ENCODE data around the gene ZC3H18. TPM values are rescaled to one million over a fixed set of nuclear protein-coding genes. Genes with fewer than 3 reads are reported as not detected.

ZC3H18 gene
- polyA plus RNA-seq, 1 donor from 2014 or later, result 12.8 TPM

DNA sequence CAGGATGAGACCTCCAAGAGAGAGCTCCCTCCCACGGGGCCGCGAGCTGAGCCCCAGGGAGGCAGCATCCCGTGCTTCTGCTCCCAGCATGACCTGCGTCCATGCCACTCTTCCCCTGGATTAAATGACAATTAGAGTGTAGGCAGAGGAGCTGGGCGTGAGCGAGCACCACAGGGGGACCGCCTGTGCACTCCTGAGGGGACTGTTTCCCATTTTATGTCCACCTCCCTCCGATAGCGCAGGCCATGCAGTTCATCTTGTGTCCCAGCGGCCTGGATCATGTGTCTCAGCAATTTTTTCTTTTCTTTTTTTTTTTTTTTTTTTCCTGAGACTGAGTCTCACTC lies 62.4 kb downstream of the ZC3H18 start:
- no peak overlapping the region for H3K4me3 ChIP-seq (ENCODE audit: low read length)
- H4K20me1 ChIP-seq (ENCODE audit: insufficient read depth), result no peaks in the 10 kb centered on the region
- no peak overlapping the region for H3K27ac ChIP-seq (ENCODE audit: low read length)
- no peak overlapping the region for H2AFZ ChIP-seq (ENCODE audit: low read depth, low read length)
- no peaks in the 10 kb centered on the region for H3K9me2 ChIP-seq (ENCODE audit: insufficient read depth, low read length)
- no peak overlapping the region for H3K9ac ChIP-seq (ENCODE audit: low read length)
- H3K4me2 ChIP-seq (ENCODE audit: low read length), result no peak overlapping the region
- H3K79me2 ChIP-seq (replicated peaks; ENCODE audit: insufficient read depth, low read length), result no peaks in the 10 kb centered on the region
- peaks cover 13% of the 10 kb centered on the region for H3K27me3 ChIP-seq (ENCODE audit: insufficient read depth, low read depth, low read length)
- no peaks in the 10 kb centered on the region for H3K9me3 ChIP-seq (ENCODE audit: low read length)
- no peaks in the 10 kb centered on the region for H3K36me3 ChIP-seq (ENCODE audit: insufficient read depth, low read length)
- no peaks in the 10 kb centered on the region for H3F3A ChIP-seq (ENCODE audit: insufficient read depth, low read length, poor library complexity, severe bottlenecking)
- TF ChIP-seq POLR2AphosphoS5 (IDR thresholded peaks at IDR 0.05) (no peak), EZH2 (IDR thresholded peaks at IDR 0.05; ENCODE audit: borderline replicate concordance, insufficient read depth, low read length, poor library complexity, severe bottlenecking) (no peak), RAD21 (conservative IDR thresholded peaks at IDR 0.05) (no peak), TAF1 (IDR thresholded peaks at IDR 0.05; ENCODE audit: low read depth) (no peak), SMC3 (conservative IDR thresholded peaks at IDR 0.05; ENCODE audit: poor library complexity) (no peak), EP300 (conservative IDR thresholded peaks at IDR 0.05; ENCODE audit: poor library complexity, severe bottlenecking) (no peak), MXI1 (conservative IDR thresholded peaks at IDR 0.05; ENCODE audit: poor library complexity, severe bottlenecking) (no peak)
- TF ChIP-seq, protein P1, sequence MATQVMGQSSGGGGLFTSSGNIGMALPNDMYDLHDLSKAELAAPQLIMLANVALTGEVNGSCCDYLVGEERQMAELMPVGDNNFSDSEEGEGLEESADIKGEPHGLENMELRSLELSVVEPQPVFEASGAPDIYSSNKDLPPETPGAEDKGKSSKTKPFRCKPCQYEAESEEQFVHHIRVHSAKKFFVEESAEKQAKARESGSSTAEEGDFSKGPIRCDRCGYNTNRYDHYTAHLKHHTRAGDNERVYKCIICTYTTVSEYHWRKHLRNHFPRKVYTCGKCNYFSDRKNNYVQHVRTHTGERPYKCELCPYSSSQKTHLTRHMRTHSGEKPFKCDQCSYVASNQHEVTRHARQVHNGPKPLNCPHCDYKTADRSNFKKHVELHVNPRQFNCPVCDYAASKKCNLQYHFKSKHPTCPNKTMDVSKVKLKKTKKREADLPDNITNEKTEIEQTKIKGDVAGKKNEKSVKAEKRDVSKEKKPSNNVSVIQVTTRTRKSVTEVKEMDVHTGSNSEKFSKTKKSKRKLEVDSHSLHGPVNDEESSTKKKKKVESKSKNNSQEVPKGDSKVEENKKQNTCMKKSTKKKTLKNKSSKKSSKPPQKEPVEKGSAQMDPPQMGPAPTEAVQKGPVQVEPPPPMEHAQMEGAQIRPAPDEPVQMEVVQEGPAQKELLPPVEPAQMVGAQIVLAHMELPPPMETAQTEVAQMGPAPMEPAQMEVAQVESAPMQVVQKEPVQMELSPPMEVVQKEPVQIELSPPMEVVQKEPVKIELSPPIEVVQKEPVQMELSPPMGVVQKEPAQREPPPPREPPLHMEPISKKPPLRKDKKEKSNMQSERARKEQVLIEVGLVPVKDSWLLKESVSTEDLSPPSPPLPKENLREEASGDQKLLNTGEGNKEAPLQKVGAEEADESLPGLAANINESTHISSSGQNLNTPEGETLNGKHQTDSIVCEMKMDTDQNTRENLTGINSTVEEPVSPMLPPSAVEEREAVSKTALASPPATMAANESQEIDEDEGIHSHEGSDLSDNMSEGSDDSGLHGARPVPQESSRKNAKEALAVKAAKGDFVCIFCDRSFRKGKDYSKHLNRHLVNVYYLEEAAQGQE (IDR thresholded peaks at IDR 0.05; ENCODE audit: borderline replicate concordance), result no peak
- TF ChIP-seq, protein P2, sequence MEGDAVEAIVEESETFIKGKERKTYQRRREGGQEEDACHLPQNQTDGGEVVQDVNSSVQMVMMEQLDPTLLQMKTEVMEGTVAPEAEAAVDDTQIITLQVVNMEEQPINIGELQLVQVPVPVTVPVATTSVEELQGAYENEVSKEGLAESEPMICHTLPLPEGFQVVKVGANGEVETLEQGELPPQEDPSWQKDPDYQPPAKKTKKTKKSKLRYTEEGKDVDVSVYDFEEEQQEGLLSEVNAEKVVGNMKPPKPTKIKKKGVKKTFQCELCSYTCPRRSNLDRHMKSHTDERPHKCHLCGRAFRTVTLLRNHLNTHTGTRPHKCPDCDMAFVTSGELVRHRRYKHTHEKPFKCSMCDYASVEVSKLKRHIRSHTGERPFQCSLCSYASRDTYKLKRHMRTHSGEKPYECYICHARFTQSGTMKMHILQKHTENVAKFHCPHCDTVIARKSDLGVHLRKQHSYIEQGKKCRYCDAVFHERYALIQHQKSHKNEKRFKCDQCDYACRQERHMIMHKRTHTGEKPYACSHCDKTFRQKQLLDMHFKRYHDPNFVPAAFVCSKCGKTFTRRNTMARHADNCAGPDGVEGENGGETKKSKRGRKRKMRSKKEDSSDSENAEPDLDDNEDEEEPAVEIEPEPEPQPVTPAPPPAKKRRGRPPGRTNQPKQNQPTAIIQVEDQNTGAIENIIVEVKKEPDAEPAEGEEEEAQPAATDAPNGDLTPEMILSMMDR (IDR thresholded peaks at IDR 0.05; ENCODE audit: poor library complexity, severe bottlenecking), result no peak

DNA sequence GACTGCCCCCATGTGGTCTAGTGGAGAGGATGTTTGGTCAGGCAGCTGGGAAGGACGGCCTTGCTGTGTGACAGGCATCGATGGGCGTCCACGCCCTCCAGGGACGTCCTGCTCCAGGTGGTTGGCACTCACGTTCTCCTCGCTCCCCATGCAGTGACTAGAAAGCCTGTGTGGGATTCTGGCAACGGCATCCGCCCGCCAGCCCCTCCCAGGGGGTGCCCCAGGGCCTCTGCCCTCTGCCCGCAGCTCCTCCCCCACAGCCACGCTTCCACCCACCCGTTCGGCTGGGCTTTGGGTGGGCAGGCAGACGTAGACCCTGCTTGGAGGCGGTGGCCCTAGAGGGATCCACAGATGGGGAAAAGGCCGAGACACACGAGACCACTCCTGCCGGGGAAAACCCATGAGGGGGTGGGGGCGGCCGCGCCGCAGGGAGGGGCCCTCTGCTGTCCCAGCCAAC lies 63.5 kb downstream of the ZC3H18 start:
- Histone ChIP-seq H3K36me3 (ENCODE audit: insufficient read depth, low read length) (no peaks in the 10 kb centered on the region), H4K20me1 (ENCODE audit: insufficient read depth) (no peaks in the 10 kb centered on the region), H3K9me3 (ENCODE audit: low read length) (no peaks in the 10 kb centered on the region), H3K27ac (ENCODE audit: low read length) (no peak overlapping the region), H3F3A (ENCODE audit: insufficient read depth, low read length, poor library complexity, severe bottlenecking) (no peaks in the 10 kb centered on the region), H3K79me2 (replicated peaks; ENCODE audit: insufficient read depth, low read length) (no peaks in the 10 kb centered on the region), H3K4me3 (ENCODE audit: low read length) (no peak overlapping the region), H3K9me2 (ENCODE audit: insufficient read depth, low read length) (no peaks in the 10 kb centered on the region), H3K4me2 (ENCODE audit: low read length) (no peak overlapping the region), H2AFZ (ENCODE audit: low read depth, low read length) (no peak overlapping the region), H3K27me3 (ENCODE audit: insufficient read depth, low read depth, low read length) (peaks cover 13% of the 10 kb centered on the region), H3K9ac (ENCODE audit: low read length) (no peak overlapping the region)
- no peak for TF ChIP-seq EZH2 (IDR thresholded peaks at IDR 0.05; ENCODE audit: borderline replicate concordance, insufficient read depth, low read length, poor library complexity, severe bottlenecking)
- no peak for TF ChIP-seq POLR2AphosphoS5 (IDR thresholded peaks at IDR 0.05)
- TF ChIP-seq EP300 (conservative IDR thresholded peaks at IDR 0.05; ENCODE audit: poor library complexity, severe bottlenecking), result no peak
- TF ChIP-seq, protein P2 (IDR thresholded peaks at IDR 0.05; ENCODE audit: poor library complexity, severe bottlenecking), result no peak
- TF ChIP-seq MXI1 (conservative IDR thresholded peaks at IDR 0.05; ENCODE audit: poor library complexity, severe bottlenecking), result no peak
- TF ChIP-seq SMC3 (conservative IDR thresholded peaks at IDR 0.05; ENCODE audit: poor library complexity), result no peak
- TF ChIP-seq, protein P1 (IDR thresholded peaks at IDR 0.05; ENCODE audit: borderline replicate concordance), result no peak
